ENCODE results near the gene BRAT1.

Gene BRAT1

DNA sequence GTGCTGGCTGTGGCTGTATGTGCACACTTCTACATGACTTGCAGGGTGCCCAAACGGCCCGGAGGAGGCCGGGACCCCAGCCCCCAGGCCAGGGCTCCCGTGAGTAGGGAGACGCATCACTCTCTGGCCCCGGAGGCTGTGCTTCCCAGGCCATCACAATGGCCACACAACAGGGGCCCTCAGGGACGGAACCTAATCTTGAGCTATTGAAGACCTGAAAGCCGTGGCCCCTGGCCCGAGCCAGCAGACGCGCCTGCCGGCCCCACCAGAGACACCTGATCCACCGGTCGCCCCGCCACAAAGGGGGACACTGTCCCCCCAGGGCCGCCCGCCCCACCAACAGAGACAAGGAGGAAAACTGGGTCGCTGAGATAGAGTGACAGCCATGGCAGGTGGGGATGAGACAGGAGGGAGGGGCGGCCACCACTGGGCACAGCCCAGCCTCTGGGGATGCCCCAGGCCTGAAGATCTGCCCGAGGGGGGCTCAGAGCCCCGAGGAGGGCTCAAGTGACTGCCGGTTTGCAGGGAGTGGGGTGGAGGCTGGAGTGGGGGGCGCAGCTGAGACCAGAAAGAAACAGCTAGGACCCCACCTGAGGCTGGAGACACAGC is 45.9 kb downstream of the BRAT1 start:
- no peak for DNase-seq

DNA sequence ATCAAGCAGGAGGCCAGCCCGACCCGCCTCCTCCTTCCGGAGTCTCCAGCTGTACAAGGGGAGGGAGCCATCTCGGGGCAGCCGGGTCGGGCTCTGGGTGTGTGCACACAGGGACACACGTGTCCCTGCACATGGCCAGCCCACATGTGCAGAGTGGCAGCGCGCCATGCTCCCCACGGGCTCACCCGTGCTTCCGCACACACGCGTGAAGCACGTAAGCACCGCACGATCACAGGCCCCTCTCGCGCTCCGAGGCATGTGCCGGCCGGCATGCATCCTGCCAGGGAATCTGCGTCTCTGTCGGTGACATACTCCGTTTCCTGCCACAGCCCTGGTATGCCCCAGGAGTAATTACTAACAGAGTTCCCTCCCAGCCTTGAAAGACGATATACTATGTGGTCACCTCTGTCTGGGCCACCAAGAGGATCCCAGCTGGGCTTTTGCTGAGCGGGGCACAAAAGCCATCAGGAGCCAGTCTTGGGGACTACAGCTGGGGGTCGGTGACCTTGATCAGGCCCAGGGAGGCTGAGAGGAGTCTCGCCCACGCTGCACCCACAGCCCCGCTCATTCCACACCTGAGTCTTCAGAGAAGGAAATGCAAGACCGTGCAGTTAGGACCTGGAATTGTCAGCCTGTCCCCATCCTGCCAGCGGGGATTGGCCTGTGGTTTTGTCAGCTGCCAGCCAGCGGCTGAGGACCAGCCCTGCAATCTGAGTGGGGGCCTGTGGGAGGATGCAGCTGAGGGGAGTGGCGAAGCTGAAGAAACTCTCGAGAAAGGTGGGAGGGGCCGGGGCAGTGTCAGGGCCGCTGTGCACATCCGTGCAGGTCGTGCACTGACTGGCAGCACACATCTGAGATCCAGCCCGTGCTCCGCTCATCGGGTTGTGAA is 46.8 kb downstream of the BRAT1 start:
- no peak for DNase-seq

- DNase-seq: no peak
These were observed 47.4 kb downstream of the BRAT1 start for GRCh38 chr7:2507917-2508306.

DNA sequence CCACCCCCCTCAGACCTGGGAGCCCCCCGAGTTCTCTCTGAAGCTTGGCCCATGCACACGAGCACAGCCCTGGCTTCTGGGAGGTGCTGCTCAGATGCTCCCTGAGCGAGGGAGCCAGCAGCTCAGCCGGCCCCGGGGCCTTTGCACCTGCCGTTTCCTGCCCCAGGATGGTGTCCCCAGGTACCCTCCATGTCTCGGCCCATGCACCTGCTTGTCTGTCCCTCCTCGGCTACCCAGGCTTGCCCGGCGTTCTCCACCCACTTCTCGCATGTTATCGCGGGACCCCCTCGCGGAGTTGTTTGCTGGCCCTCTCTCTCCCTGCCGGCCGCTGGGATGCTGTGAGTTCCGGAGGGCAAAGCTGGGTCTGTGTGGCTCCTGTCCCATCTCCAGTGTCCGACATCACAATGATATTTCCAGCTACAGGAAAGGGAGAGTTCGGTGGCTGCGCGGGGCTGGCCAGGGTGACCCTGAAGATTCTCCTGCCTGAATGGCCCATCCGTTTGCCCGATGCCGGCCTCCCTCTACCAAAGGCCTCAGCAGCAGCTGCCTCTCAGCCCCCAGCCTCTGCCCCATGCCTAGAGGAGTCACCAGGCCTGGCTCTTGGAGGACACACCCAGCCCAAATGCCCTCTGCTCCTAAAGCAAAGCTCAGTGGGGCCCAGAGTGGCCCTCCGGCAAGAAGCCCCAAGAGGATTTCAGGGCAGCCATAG is 48.0 kb downstream of the BRAT1 start:
- DNase-seq: no peak

DNA sequence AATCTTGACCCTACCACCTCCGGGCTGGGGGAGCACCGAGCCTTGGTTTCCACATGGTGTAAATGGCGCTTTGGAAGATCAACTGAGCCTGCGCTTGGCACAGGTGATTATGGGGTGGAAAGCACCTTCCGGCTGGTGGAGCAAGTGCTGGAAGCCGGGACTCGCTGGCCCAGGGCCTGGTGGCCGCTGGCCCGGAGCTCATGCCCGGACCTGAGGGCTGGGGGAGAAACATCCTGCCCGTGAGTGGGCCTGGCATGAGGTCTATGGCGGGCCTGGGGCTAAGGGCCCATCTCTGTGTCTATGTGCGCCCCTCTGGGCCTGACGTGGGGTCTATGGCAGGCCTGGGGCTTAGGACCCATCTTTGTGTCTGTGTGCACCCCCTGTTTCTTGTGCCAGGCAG is 49.9 kb downstream of the BRAT1 start:
- no peak for DNase-seq

DNA sequence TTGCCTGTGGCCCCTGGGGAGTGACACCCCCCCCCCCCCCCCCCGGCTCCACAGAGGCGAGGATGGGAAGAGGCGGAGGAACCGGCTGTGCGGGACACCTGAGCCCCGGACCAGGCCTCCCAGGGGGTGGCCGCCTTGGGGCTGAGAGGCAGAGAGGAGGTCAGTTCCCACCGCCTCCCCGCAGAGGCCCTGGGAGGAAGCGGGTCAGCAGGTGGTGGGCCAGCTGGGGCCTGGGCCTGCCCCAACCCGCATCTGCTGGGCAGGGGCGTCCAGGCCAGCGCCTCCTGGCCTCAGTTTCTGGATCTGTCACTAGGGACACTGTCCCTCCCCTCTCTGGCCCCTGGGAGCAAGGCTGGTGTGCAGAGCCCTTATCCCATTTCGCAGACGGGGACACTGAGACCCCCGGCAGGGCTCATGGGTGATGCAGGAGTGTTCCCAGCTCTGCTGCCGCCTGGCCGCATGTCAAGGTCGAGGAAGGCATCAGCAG is 50.4 kb downstream of the BRAT1 start:
- no peak for DNase-seq

DNA sequence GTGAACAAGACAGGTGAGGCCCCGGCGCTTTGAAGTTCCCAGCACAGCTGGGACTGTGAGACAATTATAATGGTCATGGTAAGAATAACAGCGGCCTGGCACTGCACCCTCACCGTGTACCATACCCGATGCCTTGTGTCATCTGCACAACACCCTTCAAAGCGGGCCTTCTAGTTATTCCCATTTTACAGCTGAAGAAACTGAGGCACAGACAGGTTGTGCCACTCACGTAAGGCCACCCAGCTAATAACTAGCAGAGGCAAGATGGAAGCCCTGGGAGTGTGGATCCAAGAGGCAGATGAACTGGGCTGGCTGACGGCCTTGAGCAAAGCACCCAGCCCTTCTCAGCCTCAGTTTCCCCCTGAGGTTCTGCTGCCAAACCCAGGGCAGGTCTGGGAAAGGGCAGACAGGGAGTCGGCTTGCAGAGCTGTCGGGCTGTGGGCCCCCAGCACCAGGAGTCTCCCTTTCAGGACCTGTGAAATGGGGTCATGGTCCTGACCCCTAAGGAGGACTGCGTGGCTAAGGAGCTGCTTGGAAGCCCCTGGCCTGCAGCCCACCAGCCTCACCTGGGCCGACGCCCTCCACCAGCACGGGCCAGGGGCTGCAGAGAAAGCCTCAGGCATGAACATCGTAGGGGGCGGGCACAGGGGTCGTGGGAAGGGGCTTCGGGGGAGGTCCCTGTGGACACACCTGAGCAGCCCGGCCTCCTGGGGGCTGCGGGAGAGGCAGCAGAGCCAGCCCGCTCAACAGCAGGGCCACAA is 51.0 kb downstream of the BRAT1 start:
- DNase-seq: no peak

- no peak for DNase-seq
These were observed 52.0 kb downstream of the BRAT1 start for GRCh38 chr7:2503056-2503941.

GRCh38 chr7:2502647-2502966 is 52.7 kb downstream of the BRAT1 start:
- DNase-seq: no peak

GRCh38 chr7:2501947-2502646 is 53.2 kb downstream of the BRAT1 start:
- DNase-seq: no peak

DNA sequence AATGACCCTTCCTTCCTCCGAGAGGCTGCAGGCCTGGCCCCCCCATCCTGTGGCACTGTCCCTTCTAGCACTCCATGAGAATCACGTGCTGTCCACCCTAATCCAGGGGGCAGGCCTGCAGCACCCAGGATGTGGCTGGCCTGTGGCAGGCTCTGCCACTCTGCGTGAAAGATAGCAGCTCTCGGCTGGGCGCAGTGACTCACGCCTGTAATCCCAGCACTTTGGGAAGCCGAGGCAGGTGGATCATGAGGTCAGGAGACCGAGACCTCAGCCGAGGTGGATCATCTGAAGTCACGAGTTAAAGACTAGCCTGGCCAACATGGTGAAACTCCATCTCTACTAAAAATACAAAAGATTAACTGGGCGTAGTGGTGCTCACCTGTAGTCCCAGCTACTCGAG is 54.6 kb downstream of the BRAT1 start:
- DNase-seq: no peak

- no peak for DNase-seq
These were observed 55.4 kb downstream of the BRAT1 start for GRCh38 chr7:2499719-2500430.

- DNase-seq: no peak
These were observed 56.1 kb downstream of the BRAT1 start for GRCh38 chr7:2499181-2499580.

- no peak for DNase-seq
These were observed 56.6 kb downstream of the BRAT1 start for GRCh38 chr7:2498708-2499107.

DNA sequence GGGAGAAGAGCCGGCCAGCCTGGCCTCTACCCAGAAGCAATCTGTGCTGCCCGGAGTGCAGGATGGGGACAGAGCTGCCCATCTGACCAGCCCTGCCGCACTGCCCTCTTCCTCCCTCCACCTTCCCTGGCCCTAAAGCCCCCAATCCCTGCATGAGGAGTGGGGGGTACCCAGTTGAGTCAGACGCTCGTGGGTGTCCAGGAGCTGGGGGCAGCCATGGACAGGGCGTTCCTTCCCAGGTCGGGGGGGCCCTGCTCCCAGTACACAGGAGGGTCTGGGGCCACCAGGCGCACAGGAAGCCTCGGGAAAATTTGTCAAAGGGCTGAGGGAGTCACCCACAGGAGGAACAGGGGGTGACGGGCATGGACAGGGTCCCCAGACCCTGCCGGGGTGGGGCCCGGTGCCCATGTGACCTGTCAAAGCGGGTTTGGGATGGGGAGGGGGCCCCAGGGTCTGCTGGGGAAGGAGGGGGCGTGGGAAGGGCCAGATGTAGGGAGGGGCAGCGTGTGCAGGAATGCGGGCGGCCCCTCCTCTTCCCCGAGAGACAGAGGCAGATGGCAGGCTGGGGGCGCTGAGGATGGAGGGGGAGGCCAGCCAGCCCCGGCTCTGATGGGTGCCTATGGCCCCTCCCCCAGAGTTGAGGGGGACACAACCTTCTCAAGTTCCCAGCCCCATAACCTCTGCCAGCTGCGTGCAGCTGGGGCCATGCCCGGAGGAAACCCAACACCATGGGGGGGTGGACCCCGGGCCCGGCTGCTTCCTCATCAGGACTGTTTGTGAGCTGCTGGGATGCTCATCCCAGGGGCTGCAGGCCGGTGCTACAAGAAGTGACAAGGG is 57.6 kb downstream of the BRAT1 start:
- no peak for DNase-seq

DNA sequence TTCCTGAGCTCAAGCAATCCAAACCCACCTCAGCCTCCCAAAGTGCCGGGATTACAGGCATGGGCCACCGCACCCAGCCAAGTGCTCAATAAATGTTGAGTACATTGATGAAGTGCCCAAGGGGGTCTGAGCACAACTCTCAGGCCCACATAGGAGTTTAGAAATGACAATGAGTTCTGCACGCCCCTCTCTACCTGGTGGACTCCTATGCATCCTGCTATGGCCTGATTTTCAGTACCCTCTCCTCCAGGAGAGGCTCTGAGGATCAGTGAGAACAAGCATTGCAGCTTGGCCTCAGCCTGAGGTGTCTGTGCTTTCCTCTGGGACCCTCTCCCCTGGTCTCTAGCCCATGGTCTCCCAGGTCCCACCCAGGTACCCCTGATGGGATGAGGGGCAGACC is 58.3 kb downstream of the BRAT1 start:
- DNase-seq: no peak

GRCh38 chr7:2496375-2496774 is 58.9 kb downstream of the BRAT1 start:
- no peak for DNase-seq

- peak; percentile 91 for DNase-seq
These were observed 59.7 kb downstream of the BRAT1 start for GRCh38 chr7:2495418-2496299.
